H1 (cell line): ENCODE measurements around the gene ISY1. TPM values are rescaled to one million over a fixed set of nuclear protein-coding genes. Genes with fewer than 3 reads are reported as not detected.

Experiments
- CTCF ChIA-PET: fragments of 300-600 bp; sonication (Branson Sonifier 250); formaldehyde crosslinking; loops from one replicate; lab custom pipeline; 2021; ENCODE audit not compliant: partially characterized antibody; lab: Charles Lee
- POLR2A ChIA-PET: fragments of 300-600 bp; sonication (Branson Sonifier 250); formaldehyde crosslinking; loops from one replicate; lab custom pipeline; 2021; ENCODE audit warnings: inconsistent platforms; ENCODE audit not compliant: partially characterized antibody; lab: Charles Lee
- DNase-seq, 2 experiments: peaks; one replicate each; pipeline versions ENCODE4 v3.0.0 to v3.0.0-alpha.2; 2010 to 2022; ENCODE audit warnings: low spot score in 2 of 2, low read depth in 1 of 2, mixed read lengths in 1 of 2
- FAIRE-seq: peaks from 2 replicates; lab custom pipeline; 2011; peaks lifted over from hg19 to GRCh38; lab: Jason Lieb, UNC
- H2AFZ ChIP-seq: 2 replicates; pipeline ENCODE4 v1.8.1; 2012; ENCODE audit warnings: low read length, inconsistent platforms
- H2AK5ac ChIP-seq: 2 replicates; pipeline ENCODE4 v1.6.1; 2013; ENCODE audit warnings: low read depth, low read length
- H2BK120ac ChIP-seq: replicated peaks from 2 replicates; pipeline ENCODE3; 2013; ENCODE audit warnings: low read depth, low read length, inconsistent platforms
- H2BK12ac ChIP-seq: 2 replicates; pipeline ENCODE4 v1.6.1; 2013; ENCODE audit warnings: low read depth, low read length
- H2BK15ac ChIP-seq: 2 replicates; pipeline ENCODE4 v1.6.1; 2013; ENCODE audit warnings: low read length
- H2BK20ac ChIP-seq: 2 replicates; pipeline ENCODE4 v1.6.1; 2013; ENCODE audit warnings: low read length
- H2BK5ac ChIP-seq: 2 replicates; pipeline ENCODE4 v1.6.1; 2013; ENCODE audit warnings: low read depth, low read length
- H3K14ac ChIP-seq: 2 replicates; pipeline ENCODE4 v1.6.1; 2013; ENCODE audit warnings: inconsistent platforms; ENCODE audit not compliant: insufficient read length
- H3K18ac ChIP-seq: 2 replicates; pipeline ENCODE4 v1.6.1; 2013; ENCODE audit warnings: low read length; ENCODE audit errors: extremely low read depth
- H3K23ac ChIP-seq: 2 replicates; pipeline ENCODE4 v1.6.1; 2013; ENCODE audit warnings: inconsistent platforms; ENCODE audit not compliant: insufficient read length
- H3K23me2 ChIP-seq: 2 replicates; pipeline ENCODE4 v1.6.1; 2013; ENCODE audit warnings: low read depth, low read length
- H3K27ac ChIP-seq: 2 replicates; pipeline ENCODE4 v1.6.1; 2011; ENCODE audit warnings: low read depth, low read length, inconsistent platforms
- H3K27me3 ChIP-seq, 4 experiments: replicated peaks in 1 of 4; 1 replicate in 1 of 4; 2 replicates in 3 of 4; pipeline versions ENCODE4 v1.6.1 to v1.8.1; 2011 to 2013; ENCODE audit warnings: low read length in 3 of 4, mild to moderate bottlenecking in 3 of 4, inconsistent platforms in 2 of 4, mixed read lengths in 2 of 4, moderate library complexity in 1 of 4; ENCODE audit not compliant: control insufficient read depth in 3 of 4, insufficient read depth in 3 of 4; ENCODE audit errors: extremely low read depth in 1 of 4
- H3K36me3 ChIP-seq, 4 experiments: 2 replicates each; pipeline versions ENCODE4 v1.6.1 to v1.8.1; 2011 to 2013; ENCODE audit warnings: mild to moderate bottlenecking in 4 of 4, low read length in 3 of 4, moderate library complexity in 2 of 4, control low read depth in 1 of 4, inconsistent platforms in 1 of 4; ENCODE audit not compliant: insufficient read depth in 4 of 4, control insufficient read depth in 2 of 4
- H3K4ac ChIP-seq: replicated peaks from 2 replicates; pipeline ENCODE3; 2013; ENCODE audit warnings: low read length, low read depth, mixed read lengths, inconsistent platforms; ENCODE audit not compliant: insufficient read length
- H3K4me1 ChIP-seq, 4 experiments: replicated peaks in 1 of 4; 1 replicate in 1 of 4; 2 replicates in 3 of 4; pipeline versions ENCODE4 v1.6.1 to v1.8.1; 2011 to 2013; ENCODE audit warnings: low read length in 3 of 4, inconsistent platforms in 2 of 4, mixed read lengths in 1 of 4; ENCODE audit not compliant: insufficient read depth in 4 of 4, control insufficient read depth in 3 of 4
- H3K4me2 ChIP-seq, 2 experiments: 2 replicates each; pipeline versions ENCODE4 v1.6.1 to v1.8.1; 2011 to 2013; ENCODE audit warnings: low read depth in 2 of 2, low read length in 2 of 2, control low read depth in 1 of 2, inconsistent platforms in 1 of 2, mild to moderate bottlenecking in 1 of 2; ENCODE audit not compliant: insufficient read depth in 1 of 2
- H3K4me3 ChIP-seq, 4 experiments: fragments of 200-600, 300-600 bp in 1 of 4; sonication (generic), shearing (Covaris generic), sonication (Bioruptor Twin) in 1 of 4; 2 replicates each; pipeline versions ENCODE4 v1.5.1 to v1.8.1; 2011 to 2016; ENCODE audit warnings: low read length in 4 of 4, low read depth in 3 of 4, control low read depth in 2 of 4, inconsistent platforms in 2 of 4, mild to moderate bottlenecking in 2 of 4, mixed read lengths in 1 of 4, moderate library complexity in 1 of 4; ENCODE audit not compliant: insufficient read depth in 2 of 4; ENCODE audit errors: extremely low read depth in 1 of 4
- H3K56ac ChIP-seq: replicated peaks from 2 replicates; pipeline ENCODE3; 2013; ENCODE audit warnings: low read depth, mild to moderate bottlenecking, mixed read lengths, low read length, inconsistent platforms; ENCODE audit not compliant: insufficient read length
- H3K79me1 ChIP-seq: 2 replicates; pipeline ENCODE4 v1.6.1; 2013; ENCODE audit warnings: low read depth, low read length, control low read depth
- H3K79me2 ChIP-seq, 2 experiments: 2 replicates each; pipeline versions ENCODE4 v1.6.1 to v1.8.1; 2012 to 2013; ENCODE audit warnings: low read length in 2 of 2, mild to moderate bottlenecking in 2 of 2, inconsistent platforms in 1 of 2; ENCODE audit not compliant: insufficient read depth in 2 of 2, control insufficient read depth in 1 of 2
- H3K9ac ChIP-seq, 4 experiments: replicated peaks in 1 of 4; 1 replicate in 1 of 4; 2 replicates in 3 of 4; pipeline versions ENCODE4 v1.6.1 to v1.8.1; 2011 to 2013; ENCODE audit warnings: low read depth in 3 of 4, low read length in 3 of 4, control low read depth in 2 of 4, mild to moderate bottlenecking in 2 of 4, moderate library complexity in 2 of 4, inconsistent platforms in 1 of 4; ENCODE audit errors: extremely low read depth in 1 of 4
- H3K9me3 ChIP-seq, 2 experiments: 2 replicates each; pipeline versions ENCODE4 v1.6.1 to v1.8.1; 2012 to 2013; ENCODE audit warnings: mild to moderate bottlenecking in 2 of 2, moderate library complexity in 2 of 2, control low read depth in 1 of 2, inconsistent platforms in 1 of 2, low read depth in 1 of 2, low read length in 1 of 2, mixed read lengths in 1 of 2; ENCODE audit not compliant: insufficient read depth in 2 of 2
- H4K20me1 ChIP-seq, 2 experiments: replicated peaks in 1 of 2; 2 replicates each; pipeline versions ENCODE3 to v1.8.1; 2011 to 2013; ENCODE audit warnings: inconsistent platforms in 2 of 2, low read length in 2 of 2, mild to moderate bottlenecking in 1 of 2; ENCODE audit not compliant: insufficient read depth in 2 of 2, control insufficient read depth in 1 of 2
- H4K5ac ChIP-seq: 2 replicates; pipeline ENCODE4 v1.6.1; 2013; ENCODE audit warnings: low read length, low read depth, mixed read lengths, inconsistent platforms; ENCODE audit not compliant: insufficient read length
- H4K8ac ChIP-seq: 2 replicates; pipeline ENCODE4 v1.8.0; 2013; ENCODE audit warnings: mild to moderate bottlenecking, moderate library complexity, low read length, inconsistent platforms; ENCODE audit not compliant: insufficient read depth; ENCODE audit errors: extremely low read depth
- H4K91ac ChIP-seq: replicated peaks from 2 replicates; pipeline ENCODE3; 2013; ENCODE audit warnings: low read length, mixed read lengths, inconsistent platforms; ENCODE audit not compliant: insufficient read length
- HDAC6 ChIP-seq: IDR thresholded peaks from one replicate; pipeline ENCODE4 v1.7.1; 2012; ENCODE audit warnings: low read depth, mild to moderate bottlenecking, inconsistent platforms, low read length, moderate library complexity
- PHF8 ChIP-seq: fragments of 200-600 bp; sonication (generic); conservative IDR thresholded peaks from 2 replicates; pipeline ENCODE4 v1.7.1; 2012; ENCODE audit warnings: low read depth, mild to moderate bottlenecking, inconsistent platforms, low read length, moderate library complexity
- YY1 ChIP-seq: IDR thresholded peaks from 2 replicates; pipeline ENCODE4 v1.6.1; 2011; ENCODE audit warnings: low read depth, mild to moderate bottlenecking, low read length
- WGBS, 2 experiments: shearing (Covaris generic) in 1 of 2; methylation state at CpG; one replicate each; pipeline versions ENCODE4 v1.1.6 to v1.1.7; 2013 to 2015; ENCODE audit warnings: low lambda C conversion rate in 2 of 2, mixed read lengths in 2 of 2, inconsistent platforms in 1 of 2, low coverage in 1 of 2, missing lambda C conversion rate in 1 of 2; ENCODE audit not compliant: insufficient replicate concordance in 2 of 2, insufficient coverage in 1 of 2, insufficient read length in 1 of 2; ENCODE audit errors: extremely low coverage in 1 of 2, missing lambda C conversion rate in 1 of 2; 5-methylcytosine and 5-hydroxymethylcytosine counted together
- polyA plus RNA-seq, 7 experiments: library from polyadenylated mRNA; depleted of rRNA in 3 of 7; stranded (reverse) in 5 of 7; unstranded in 2 of 7; fragments of >200 nt in 5 of 7; fragments of 200-250 nt in 2 of 7; gene quantifications; 1 replicate in 5 of 7; 2 replicates in 1 of 7; 4 replicates in 1 of 7; pipeline versions ENCODE4 v1.2.1 to v1.2.3, GENCODE V29; 2011 to 2013; ENCODE audit warnings: missing spikeins in 2 of 7, mixed read lengths in 2 of 7
- total RNA-seq: library from RNA; stranded (reverse); fragmentation: NEBNext Ultra II Directional; extraction: Animal tissue kit (Norgen Biotek cat#: 25700); gene quantifications from 2 replicates; pipeline ENCODE4 v1.2.1, GENCODE V29; 2021

ISY1 gene
- total and polyA plus RNA-seq, 2 of the 8 experiments (the other 6 are each of a cell fraction or from before 2014, with no cell fraction given) = 16.6 to 38.7 TPM

DNA sequence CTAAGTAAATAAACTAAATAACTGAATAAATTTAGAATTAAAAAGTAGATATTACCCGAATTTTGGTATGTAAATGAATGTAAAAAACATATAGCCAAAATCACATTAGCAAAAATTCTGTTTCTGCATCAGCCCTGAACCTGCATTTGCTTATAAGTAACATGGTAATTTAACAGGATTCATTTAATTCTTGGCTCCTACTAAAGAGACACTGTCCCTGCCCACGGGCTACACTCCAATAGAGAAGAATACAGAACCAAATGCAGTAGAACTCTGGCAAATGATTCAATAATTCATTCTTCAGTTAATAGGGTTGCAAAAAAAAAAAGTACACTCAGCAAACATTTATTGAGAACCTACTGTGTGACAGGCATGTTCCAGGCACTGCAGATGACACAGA is 43.6 kb upstream of the ISY1 start:
- Histone ChIP-seq H3K56ac (no peak overlapping the region), H2BK5ac (no peak overlapping the region), H3K23ac (no peak overlapping the region), H3K9ac (no peak overlapping the region), H2BK12ac (no peak overlapping the region), H3K23me2 (no peaks in the 10 kb centered on the region), H3K4me1 (no peaks in the 10 kb centered on the region), H2BK20ac (no peak overlapping the region), H3K9me3 (no peaks in the 10 kb centered on the region), H3K4me3 (no peak overlapping the region), H3K79me1 (no peaks in the 10 kb centered on the region), H4K8ac (no peak overlapping the region), H2AK5ac (no peak overlapping the region), H4K20me1 (no peaks in the 10 kb centered on the region), H3K27ac (no peak overlapping the region), H2BK120ac (no peak overlapping the region), H4K91ac (no peak overlapping the region), H2BK15ac (no peak overlapping the region), H3K27me3 (no peaks in the 10 kb centered on the region), H3K36me3 (no peaks in the 10 kb centered on the region), H3K4me2 (no peak overlapping the region), H2AFZ (no peak overlapping the region), H3K14ac (no peak overlapping the region), H4K5ac (no peak overlapping the region), H3K79me2 (no peaks in the 10 kb centered on the region), H3K18ac (no peak overlapping the region), H3K4ac (no peak overlapping the region)
- no peak for FAIRE-seq
- ChIA-PET POLR2A (no interaction called here), CTCF (interaction anchor here (0.9 to 2.6 kb wide), 3 partner anchors 9 to 42 kb away, joined by 3 to 17 read pairs (median 3); no protein-coding TSS in a partner anchor)
- no peak for DNase-seq
- TF ChIP-seq PHF8 (no peak), YY1 (no peak), HDAC6 (no peak)
- WGBS, 2 experiments = 83% methylated on average over 2 of the region's 2 CpGs; no CpG with 5 or more reads in 1 of the 2 experiments
